Activated CD4-positive, alpha-beta T cell treated with anti-CD3 and anti-CD28 coated beads, Interleukin-10, Interleukin-2, amounts not matched to agents 100 ng/mL and 50 ng/mL, durations not matched to agents 16 hours and 8 hours (primary cell): ENCODE measurements around the gene OGFRL1.
A peak's percentile ranks its signal among the peaks of the same experiment; 100 is the strongest.

ENCODE experiments used
- DNase-seq: peaks from one replicate; pipeline ENCODE4 v3.0.0-alpha.2; 2020

Gene OGFRL1

DNA sequence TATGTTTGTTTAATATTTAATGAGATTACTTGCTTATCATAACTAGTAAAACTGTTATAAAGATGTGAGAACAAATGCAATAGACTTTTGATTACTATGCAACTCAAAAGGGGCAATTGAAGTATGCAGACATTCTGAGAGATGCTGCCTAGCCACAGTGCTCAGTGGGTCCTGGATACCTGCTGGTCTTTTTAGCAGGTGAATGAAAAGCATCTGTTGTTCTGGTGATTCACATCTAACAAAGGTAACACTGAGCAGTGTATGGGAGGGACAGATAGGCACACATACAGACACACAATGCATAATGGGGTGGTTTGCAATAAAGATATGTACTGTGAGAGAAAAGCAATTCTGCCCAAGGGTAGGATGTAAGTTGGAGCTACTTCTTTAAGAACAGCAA is 46.9 kb downstream of the OGFRL1 start:
- no peak for DNase-seq

- DNase-seq: no peak
Measured at GRCh38 chr6:71336901-71337300, 48.3 kb downstream of the OGFRL1 start.

DNA sequence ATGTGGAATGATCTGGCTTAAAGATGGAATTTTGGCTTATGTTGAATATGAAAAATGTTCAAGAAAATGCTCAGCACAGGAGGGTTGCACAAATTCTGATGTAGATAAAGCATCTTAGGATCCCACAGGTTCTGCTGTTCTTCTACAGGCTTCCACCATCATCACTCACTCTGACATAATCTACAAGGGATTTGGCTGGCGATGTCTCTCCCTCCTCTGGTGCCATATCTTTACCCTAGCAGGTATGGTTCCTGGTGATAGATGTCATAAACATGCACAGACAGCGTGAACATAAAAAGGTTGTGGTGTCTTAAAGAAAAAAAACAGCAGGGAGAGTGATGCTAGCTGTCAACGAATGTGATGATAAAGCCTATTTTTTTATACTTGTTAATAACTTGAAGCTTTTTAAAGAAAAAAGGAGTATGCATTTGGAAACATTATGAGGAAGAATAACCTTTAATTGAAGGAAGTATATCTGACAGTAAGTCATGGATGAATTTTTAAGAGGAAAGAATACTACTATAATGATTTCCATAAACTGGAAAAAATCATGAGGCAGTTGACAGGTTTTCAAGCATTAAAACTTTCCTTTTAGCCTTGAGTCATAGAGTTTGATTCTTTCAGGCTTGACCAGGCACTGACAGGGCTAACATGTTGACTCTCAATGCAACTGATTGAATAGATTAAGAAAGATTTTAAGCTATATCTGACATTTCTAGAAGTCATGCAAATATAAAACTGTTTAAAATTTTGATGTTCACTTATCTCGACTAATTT is 50.1 kb downstream of the OGFRL1 start:
- DNase-seq: no peak

GRCh38 chr6:71342772-71343171 is 54.2 kb downstream of the OGFRL1 start:
- DNase-seq: no peak

- DNase-seq: no peak
Measured at GRCh38 chr6:71345476-71346333, 57.1 kb downstream of the OGFRL1 start.

- DNase-seq: no peak
Measured at GRCh38 chr6:71346334-71346694, 57.7 kb downstream of the OGFRL1 start.

DNA sequence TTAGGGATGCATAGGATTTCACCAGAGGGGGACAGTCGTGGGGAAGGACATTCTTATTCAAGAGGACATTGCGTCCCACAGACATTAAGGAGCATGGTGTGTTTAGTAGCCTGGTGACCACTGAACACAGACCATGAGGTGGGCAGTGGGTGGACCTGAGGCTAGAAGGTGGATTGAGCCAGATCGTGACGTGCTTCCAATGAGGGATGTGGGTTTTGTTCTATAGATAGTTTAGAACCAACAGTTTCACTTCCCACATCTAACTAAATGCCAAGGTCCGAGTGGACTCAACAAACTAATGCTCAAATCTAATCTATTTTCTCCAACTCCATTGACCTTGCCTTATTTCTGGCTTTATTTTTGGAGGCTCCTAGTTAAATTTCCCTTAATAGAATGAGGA is 58.5 kb downstream of the OGFRL1 start:
- no peak for DNase-seq

DNA sequence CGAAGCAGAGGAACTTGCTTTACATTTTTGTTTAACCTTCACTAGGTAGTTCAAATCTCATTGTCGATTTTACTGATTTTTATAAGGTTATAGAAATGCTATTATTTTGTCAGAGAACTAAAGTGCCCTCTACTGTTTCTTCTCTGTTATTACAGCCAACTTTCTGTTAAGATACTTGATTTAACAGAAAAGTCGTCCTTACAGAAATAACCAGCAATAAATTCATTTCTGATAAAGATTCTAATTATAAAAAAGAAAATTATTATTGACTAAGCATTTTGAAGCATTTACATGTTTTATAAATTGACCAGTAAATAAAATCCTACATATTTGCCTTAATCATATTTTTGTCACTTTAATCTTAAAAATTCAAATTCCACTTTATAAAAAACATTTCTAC is 60.8 kb downstream of the OGFRL1 start:
- DNase-seq: peak; percentile 22

DNA sequence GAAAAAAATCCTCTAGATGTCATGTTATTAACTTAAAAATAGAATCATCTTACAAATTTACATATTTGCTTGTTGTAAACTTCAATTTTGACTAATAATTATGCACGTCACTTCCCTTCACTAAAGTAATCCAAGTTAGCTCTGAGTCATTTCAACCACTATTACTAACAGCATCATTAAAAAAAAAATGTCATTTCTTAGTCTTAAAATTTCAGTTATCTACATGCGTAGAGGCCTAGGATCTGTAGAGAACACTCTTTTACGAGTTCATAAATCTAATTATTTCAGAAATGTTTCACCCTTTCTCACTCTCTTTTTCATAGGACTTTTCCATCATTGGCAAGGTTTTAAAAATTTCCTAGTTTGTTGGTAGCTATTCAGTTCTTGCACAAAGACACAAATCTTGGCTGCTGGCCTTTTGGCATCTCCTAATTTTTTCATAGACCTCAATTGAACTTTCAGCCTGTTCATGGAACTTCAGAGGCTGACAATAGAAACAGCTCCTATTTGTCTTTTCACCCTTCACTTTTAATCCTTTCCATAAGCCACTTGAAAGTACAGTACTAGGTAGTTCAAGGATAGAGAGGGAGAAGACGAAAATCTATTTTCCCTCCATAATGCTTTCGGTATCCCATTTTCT is 61.5 kb downstream of the OGFRL1 start:
- DNase-seq: peak; percentile 3

DNA sequence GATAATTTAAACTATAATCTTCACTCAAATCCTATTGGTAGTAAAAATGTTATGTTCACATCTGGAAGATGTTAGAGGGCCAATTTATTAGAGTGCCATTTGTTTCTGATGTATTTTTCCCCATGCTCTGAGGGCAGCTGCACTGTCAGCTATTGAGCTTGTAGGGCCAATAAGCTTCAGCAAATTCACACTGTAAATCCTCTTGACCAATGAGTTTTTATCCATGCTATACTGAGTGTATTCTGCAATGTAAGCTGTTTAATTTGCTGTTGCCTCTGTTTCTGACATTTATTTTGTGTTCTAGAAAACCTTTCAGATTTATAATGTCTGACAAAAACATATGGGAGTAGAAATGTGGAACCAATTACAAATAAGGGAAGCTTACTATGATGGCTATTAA is 62.6 kb downstream of the OGFRL1 start:
- DNase-seq: no peak
